Esophagus (tissue), 2 donors: ENCODE measurements around the gene MFNG. TPM values are rescaled to one million over a fixed set of nuclear protein-coding genes. Genes with fewer than 3 reads are reported as not detected.
"Not testable (repeated sequence)": the region's sequence is repeated elsewhere in the genome, so short reads cannot be mapped to it uniquely, and the experiment has no call there.

ENCODE experiments used
- H3K27ac ChIP-seq, 2 donors: one replicate each; pipeline ENCODE4 v1.5.1; 2013; ENCODE audit warnings: low read depth in 2 of 2, mild to moderate bottlenecking in 2 of 2, inconsistent platforms in 1 of 2, low read length in 1 of 2, moderate library complexity in 1 of 2
- H3K27me3 ChIP-seq, 2 donors: one replicate each; pipeline ENCODE4 v1.6.1; 2013; ENCODE audit warnings: low read length in 2 of 2, control low read depth in 1 of 2, mild to moderate bottlenecking in 1 of 2; ENCODE audit not compliant: insufficient read depth in 2 of 2, control insufficient read depth in 1 of 2
- H3K36me3 ChIP-seq, 2 donors: one replicate each; pipeline ENCODE4 v1.6.1; 2013; ENCODE audit warnings: low read length in 1 of 2; ENCODE audit not compliant: control insufficient read depth in 2 of 2, insufficient read depth in 2 of 2
- H3K4me1 ChIP-seq, 2 donors: one replicate each; pipeline ENCODE4 v1.6.1; 2013; ENCODE audit warnings: low read length in 1 of 2; ENCODE audit not compliant: control insufficient read depth in 2 of 2, insufficient read depth in 2 of 2
- H3K4me3 ChIP-seq, 2 donors: one replicate each; pipeline ENCODE4 v1.5.1; 2013; ENCODE audit warnings: low read length in 2 of 2, mild to moderate bottlenecking in 2 of 2, low read depth in 1 of 2, moderate library complexity in 1 of 2
- H3K9me3 ChIP-seq, 2 donors: one replicate each; pipeline ENCODE4 v1.6.1; 2013; ENCODE audit warnings: mild to moderate bottlenecking in 2 of 2, low read depth in 1 of 2, low read length in 1 of 2, moderate library complexity in 1 of 2; ENCODE audit not compliant: control insufficient read depth in 2 of 2, insufficient read depth in 1 of 2
- WGBS, 2 donors: extraction: QIAGEN DNeasy Blood & Tissue Kit; methylation state at CpG; one replicate each; pipeline ENCODE4 v1.1.7; 2013; 5-methylcytosine and 5-hydroxymethylcytosine counted together
- polyA plus RNA-seq, 2 donors: library from polyadenylated mRNA; stranded (reverse); fragments of 200-250 nt; gene quantifications; one replicate each; pipeline ENCODE4 v1.2.3, GENCODE V29; 2013
- donor health status: healthy with polysubstance abuse.
- donor health status: Bipolar disorder and iron deficiency.

MFNG gene, protein sequence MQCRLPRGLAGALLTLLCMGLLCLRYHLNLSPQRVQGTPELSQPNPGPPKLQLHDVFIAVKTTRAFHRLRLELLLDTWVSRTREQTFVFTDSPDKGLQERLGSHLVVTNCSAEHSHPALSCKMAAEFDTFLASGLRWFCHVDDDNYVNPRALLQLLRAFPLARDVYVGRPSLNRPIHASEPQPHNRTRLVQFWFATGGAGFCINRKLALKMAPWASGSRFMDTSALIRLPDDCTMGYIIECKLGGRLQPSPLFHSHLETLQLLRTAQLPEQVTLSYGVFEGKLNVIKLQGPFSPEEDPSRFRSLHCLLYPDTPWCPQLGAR
- polyA plus RNA-seq: 1 to 10 TPM; 2.6 to 3.1 TPM

DNA sequence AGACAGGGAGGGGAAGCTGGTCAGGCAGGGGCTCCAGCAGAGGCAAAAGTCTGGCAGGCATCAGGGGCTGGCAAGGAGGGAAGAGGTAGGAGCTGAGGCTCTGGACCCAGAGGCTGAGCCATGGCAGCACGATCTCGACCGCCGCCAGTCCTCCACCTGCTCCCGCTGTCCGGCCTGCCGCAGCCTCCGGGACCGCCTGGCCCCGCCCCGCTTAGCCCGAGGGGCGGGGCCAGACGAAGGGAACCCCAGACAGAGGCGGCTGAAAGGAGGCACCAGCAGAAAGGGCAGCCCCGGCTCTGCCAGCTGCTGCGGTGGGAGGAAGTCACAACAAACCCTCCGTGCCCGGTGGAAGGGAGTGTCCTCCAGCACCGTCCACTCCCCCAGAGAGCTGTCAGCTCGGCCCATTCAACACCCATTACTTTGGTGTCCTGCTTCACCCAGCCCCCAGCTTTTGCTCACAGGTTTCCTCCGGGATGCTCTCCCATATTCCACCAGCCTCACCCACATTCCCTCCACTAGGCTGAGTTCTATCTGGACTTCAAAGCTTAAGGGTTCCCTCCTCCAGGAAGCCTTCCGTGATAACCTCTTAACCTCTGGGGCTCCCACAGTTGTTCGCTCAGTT is at the start of gene MFNG:
MFNG (minus strand) TSS at position 161 of the 622 bp plus-strand sequence. CDS start 207 bp downstream, outside the sequence.
- Histone ChIP-seq H3K9me3 (no peaks in the 10 kb centered on the region), H3K27ac (peak within 1 kb of the TSS; percentile 76 to 78), H3K4me3 (peak within 1 kb of the TSS; percentile 26 to 47), H3K36me3 (no peaks in the 10 kb centered on the region), H3K27me3 (no peaks in the 10 kb centered on the region), H3K4me1 (peaks cover 0 to 16% of the 10 kb centered on the region in 2 donors)
- 4 to 5% methylated on average over 18 to 24 of the region's 24 CpGs for WGBS, 2 donors

DNA sequence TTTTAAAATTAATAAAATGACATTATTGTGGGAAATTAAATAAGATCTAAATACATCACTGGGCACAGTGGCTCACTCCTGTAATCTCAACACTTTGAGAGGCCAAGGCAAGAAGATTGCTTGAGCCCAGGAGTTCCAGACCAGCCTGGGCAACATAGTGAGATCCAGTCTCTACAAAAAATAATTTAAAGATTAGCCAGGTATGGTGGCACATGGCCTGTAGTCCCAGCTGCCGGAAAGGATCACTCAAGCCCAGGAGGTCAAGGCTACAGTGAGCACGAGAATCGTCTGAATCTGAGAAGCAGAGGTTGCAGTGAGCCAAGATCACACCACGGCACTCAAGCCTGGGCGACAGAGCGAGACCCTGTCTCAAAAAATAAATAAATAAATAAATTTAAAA is 49.0 kb upstream of the MFNG start:
- Histone ChIP-seq H3K27ac (no peak overlapping the region), H3K9me3 (no peaks in the 10 kb centered on the region), H3K27me3 (no peaks in the 10 kb centered on the region), H3K4me1 (peaks cover 2 to 3% of the 10 kb centered on the region in 2 donors), H3K4me3 (no peak overlapping the region), H3K36me3 (no peaks in the 10 kb centered on the region)
- 91 to 95% methylated on average over 6 of the region's 6 CpGs for WGBS, 2 donors

DNA sequence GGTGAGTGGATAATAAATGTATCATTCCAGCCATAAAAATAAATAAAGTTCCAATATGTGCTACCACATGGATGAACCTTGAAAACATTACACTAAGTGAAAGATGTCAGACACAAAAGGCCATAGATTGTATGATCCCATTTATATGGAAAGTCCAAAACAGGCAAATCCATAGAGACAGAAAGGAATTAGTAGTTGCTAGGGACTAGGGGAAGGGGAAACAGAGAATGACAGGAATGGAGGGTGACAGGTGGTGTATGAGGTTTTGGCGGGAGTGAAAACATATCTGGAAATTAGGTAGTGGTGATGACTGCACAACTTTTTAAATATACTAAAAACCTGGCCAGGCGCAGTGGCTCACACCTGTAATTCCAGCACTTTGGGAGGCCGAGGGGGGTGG is 48.3 kb upstream of the MFNG start:
- Histone ChIP-seq H3K9me3 (no peaks in the 10 kb centered on the region), H3K27me3 (no peaks in the 10 kb centered on the region), H3K4me1 (peaks cover 2 to 3% of the 10 kb centered on the region in 2 donors), H3K4me3 (no peak overlapping the region), H3K36me3 (no peaks in the 10 kb centered on the region), H3K27ac (no peak overlapping the region)
- 92 to 93% methylated on average over 3 of the region's 3 CpGs for WGBS, 2 donors

DNA sequence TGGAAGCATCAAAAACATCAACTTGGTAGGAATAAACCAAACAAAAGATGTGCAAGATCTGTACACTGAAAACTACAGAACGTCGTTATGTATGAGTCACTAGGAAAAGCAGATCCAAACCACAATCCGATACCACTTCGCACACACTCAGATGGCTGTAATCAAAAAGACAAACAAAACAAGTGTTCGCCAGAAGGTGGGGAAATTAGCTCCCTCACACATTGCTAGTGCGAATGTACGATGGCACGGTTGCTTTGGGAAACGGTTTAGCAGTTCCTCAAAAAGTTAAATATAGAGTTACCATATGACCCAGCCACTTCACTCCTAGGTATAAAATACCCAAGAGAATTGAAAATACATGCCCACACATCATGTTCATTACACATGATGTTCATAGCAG is 47.8 kb upstream of the MFNG start:
- Histone ChIP-seq H3K4me1 (peaks cover 1% of the 10 kb centered on the region in 2 donors), H3K9me3 (no peaks in the 10 kb centered on the region), H3K27me3 (no peaks in the 10 kb centered on the region), H3K4me3 (no peak overlapping the region), H3K36me3 (no peaks in the 10 kb centered on the region), H3K27ac (no peak overlapping the region)
- whole genome bisulfite sequencing, 2 donors: 28 to 29% methylated on average over 9 of the region's 9 CpGs

DNA sequence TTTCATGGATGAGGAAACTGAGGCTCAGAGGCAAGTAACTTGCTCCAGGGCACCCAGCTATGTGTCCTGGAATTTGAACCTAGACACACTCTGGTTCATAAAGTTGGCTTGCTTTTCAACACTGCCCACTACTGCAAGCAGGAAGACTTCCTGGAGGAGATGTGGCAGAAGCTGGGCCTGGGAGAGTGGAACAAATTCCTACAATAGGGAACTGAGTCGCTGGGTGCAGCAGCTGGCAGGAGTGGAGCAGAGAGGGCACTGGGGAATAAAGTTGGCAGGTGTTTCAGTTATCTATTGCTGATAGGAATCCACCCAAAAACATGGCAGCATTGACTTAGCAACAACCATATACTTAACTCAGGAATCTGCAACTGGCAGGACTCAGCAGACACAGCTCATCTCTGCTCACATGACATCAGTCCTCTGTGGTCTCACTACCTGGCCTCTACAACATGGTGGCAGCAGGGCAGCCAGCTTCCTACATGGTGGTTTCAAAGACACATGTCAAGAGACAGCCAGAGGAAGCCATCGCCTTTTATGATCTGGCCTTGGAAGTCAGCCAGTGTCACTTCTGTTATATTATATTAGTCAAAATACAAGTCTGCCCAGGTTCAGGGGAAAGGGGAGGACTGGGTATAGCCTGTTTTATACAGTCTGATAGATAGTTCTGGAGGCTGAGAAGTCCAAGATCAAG is 43.6 kb upstream of the MFNG start:
- no peaks in the 10 kb centered on the region for H3K27me3 ChIP-seq
- no peak overlapping the region for H3K4me3 ChIP-seq
- peaks cover 0 to 8% of the 10 kb centered on the region in 2 donors for H3K4me1 ChIP-seq
- H3K36me3 ChIP-seq: no peaks in the 10 kb centered on the region
- WGBS, 2 donors: 62 to 64% methylated on average over 2 of the region's 2 CpGs
- no peak overlapping the region for H3K27ac ChIP-seq
- no peaks in the 10 kb centered on the region for H3K9me3 ChIP-seq

DNA sequence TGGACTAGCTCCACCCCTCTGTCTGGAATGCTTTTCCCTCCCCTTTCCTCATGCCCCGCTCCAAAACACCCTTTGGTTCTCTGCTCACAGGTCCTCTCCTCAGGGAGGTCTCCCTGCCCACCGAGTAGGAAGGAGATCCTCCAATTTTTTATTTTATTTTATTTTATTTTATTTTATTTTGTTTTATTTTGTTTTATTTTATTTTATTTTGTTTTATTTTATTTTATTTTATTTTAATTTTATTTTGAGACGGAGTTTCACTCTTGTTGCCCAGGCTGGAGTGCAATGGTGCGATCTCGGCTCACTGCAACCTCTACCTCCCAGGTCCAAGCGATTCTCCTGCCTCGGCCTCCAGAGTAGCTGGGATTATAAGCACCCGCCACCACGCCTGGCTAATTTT is 41.8 kb upstream of the MFNG start:
- not testable (repeated sequence) for H3K36me3 ChIP-seq, H3K9me3 ChIP-seq, H3K27ac ChIP-seq, H3K4me1 ChIP-seq, H3K4me3 ChIP-seq, H3K27me3 ChIP-seq
- 89% methylated on average over 9 of the region's 9 CpGs for WGBS, 2 donors

DNA sequence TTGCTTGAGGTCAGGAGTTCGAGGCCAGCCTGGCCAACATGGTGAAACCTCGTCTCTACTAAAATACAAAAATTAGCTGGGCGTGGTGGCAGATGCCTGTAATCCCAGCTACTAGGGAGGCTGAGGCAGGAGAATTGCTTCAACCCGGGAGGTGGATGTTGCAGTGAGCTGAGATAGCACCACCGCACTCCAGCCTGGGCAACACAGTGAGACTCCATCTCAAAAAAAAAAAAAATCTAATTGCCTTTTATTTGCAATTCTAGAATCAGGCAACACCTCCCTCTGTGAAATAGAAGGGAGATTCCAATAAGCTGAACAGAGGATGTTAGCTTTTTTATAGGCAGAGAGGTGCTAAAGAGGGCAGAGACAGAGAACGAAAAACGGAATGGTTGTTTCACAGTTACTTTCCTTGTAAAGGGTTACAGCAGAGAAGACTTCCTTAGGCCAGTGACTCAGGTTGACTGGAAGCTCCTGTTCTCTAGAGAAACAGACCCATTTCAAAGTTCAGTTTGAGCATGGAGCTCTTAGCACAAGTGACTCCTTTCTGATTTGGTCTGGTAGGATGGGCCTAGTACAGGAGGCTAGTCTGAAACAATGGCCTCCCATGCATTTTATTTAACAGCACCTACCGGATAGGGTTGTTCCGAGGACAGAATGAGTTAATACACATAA is 41.0 kb upstream of the MFNG start:
- not testable (repeated sequence) for H3K4me3 ChIP-seq, H3K27me3 ChIP-seq, H3K4me1 ChIP-seq, H3K27ac ChIP-seq, H3K9me3 ChIP-seq, H3K36me3 ChIP-seq
- WGBS, 2 donors: 83 to 86% methylated on average over 9 of the region's 9 CpGs

DNA sequence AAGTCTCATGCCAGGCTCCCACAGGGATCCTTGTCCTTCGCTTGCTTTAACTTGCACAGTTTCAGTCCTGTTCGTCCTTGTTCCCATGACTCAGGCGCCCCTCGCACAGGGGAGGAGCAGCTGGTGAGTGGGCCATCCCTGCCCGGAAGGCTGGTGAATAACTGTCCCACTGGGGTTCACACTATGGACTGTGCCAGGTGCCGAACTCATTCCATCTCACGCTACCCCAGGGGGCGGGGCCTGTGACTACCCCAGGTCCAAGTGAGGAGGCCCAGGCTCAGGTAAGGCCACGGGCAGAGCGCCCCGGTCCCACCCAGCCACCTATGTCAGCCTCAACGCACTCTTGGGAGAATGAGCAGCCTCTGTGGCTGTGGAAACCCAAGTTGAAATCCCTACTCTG is 40.2 kb upstream of the MFNG start:
- no peaks in the 10 kb centered on the region for H3K36me3 ChIP-seq
- peaks cover 0 to 8% of the 10 kb centered on the region in 2 donors for H3K4me1 ChIP-seq
- 47 to 67% methylated on average over 12 of the region's 12 CpGs for WGBS, 2 donors
- no peak overlapping the region for H3K4me3 ChIP-seq
- no peaks in the 10 kb centered on the region for H3K27me3 ChIP-seq
- peak overlapping the region; percentile 11 to 62 for H3K27ac ChIP-seq
- H3K9me3 ChIP-seq: no peaks in the 10 kb centered on the region

DNA sequence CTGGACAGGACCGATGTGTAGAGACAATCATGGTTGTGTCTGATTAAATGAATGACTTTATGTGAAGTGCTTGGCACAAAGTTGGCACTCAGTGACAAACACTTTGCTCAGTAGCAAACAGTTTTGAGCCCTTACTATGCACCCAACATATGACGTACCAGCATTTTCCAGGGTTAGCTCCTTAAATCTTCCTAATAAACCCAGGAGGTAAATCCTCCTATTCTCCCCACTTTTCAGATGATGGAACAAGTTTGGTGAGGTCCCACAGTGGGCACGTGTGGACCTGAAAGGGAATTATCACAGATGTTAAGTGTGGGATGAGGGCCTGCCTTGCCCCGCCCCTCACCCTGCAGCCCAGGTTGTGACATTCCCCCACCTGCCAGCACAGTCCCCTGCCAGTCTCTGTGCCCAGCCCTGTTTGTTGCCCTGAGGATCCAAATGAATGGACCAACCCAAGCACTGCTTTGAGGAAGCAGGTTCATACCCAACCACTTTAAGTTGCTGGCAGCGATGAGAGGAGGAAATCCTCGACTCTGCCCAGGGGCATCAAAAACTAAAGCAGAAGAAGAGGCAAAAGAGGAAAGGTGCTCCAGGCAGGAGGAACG is 39.7 kb upstream of the MFNG start:
- 40 to 42% methylated on average over 7 of the region's 7 CpGs for WGBS, 2 donors
- H3K27ac ChIP-seq: peak overlapping the region; percentile 11 to 62
- no peaks in the 10 kb centered on the region for H3K27me3 ChIP-seq
- no peaks in the 10 kb centered on the region for H3K36me3 ChIP-seq
- peaks cover 0 to 9% of the 10 kb centered on the region in 2 donors for H3K4me1 ChIP-seq
- H3K4me3 ChIP-seq: no peak overlapping the region
- no peaks in the 10 kb centered on the region for H3K9me3 ChIP-seq
